Measurements from ENCODE around the gene KLHL12. TPM values are rescaled to one million over a fixed set of nuclear protein-coding genes. Genes with fewer than 3 reads are reported as not detected.

Gene KLHL12
- total RNA-seq, 1 donor, result 23.2 TPM

DNA sequence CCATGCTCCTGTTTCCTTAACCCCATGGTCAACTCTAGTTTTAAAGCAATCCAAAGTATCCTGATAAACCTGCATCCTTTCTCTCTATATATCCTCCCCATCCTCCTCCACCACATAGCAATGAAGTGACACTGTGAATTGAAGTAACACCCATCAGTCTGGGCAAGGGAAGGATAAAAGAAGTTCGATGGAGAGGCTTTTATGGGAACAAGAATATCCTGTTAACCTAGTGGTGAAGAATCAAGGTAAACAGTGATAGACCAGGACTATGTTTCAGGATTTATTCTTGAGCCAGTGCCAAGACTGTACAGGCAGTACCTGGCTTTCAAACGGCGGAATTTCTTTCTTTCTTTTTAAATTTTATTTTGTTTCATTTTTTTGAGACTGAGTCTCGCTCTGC, 55.7 kb downstream of the KLHL12 start:
- no peak for DNase-seq (ENCODE audit: insufficient read length, low spot score, missing footprints)
- H3K4me3 ChIP-seq (ENCODE audit: insufficient read depth, low read length), result no peak overlapping the region
- H3K27me3 ChIP-seq (ENCODE audit: insufficient read depth, low read length), result no peaks in the 10 kb centered on the region
- H2AFZ ChIP-seq (ENCODE audit: low read length), result no peak overlapping the region
- H3K9me3 ChIP-seq (ENCODE audit: low read depth, low read length), result no peaks in the 10 kb centered on the region
- no peak overlapping the region for H3K4me2 ChIP-seq (ENCODE audit: insufficient read depth, low read length)
- H4K20me1 ChIP-seq (ENCODE audit: insufficient read depth, low read length), result no peaks in the 10 kb centered on the region
- no peaks in the 10 kb centered on the region for H3K4me1 ChIP-seq (ENCODE audit: insufficient read depth, low read length)
- no peaks in the 10 kb centered on the region for H3K36me3 ChIP-seq (ENCODE audit: insufficient read depth, low read length)
- H3K79me2 ChIP-seq (ENCODE audit: insufficient read depth, low read length), result no peaks in the 10 kb centered on the region
- H3K27ac ChIP-seq (ENCODE audit: low read depth, low read length), result no peak overlapping the region
- no peak for TF ChIP-seq CTCF (IDR thresholded peaks at IDR 0.05; ENCODE audit: extremely low read depth, low read depth, low read length)

DNA sequence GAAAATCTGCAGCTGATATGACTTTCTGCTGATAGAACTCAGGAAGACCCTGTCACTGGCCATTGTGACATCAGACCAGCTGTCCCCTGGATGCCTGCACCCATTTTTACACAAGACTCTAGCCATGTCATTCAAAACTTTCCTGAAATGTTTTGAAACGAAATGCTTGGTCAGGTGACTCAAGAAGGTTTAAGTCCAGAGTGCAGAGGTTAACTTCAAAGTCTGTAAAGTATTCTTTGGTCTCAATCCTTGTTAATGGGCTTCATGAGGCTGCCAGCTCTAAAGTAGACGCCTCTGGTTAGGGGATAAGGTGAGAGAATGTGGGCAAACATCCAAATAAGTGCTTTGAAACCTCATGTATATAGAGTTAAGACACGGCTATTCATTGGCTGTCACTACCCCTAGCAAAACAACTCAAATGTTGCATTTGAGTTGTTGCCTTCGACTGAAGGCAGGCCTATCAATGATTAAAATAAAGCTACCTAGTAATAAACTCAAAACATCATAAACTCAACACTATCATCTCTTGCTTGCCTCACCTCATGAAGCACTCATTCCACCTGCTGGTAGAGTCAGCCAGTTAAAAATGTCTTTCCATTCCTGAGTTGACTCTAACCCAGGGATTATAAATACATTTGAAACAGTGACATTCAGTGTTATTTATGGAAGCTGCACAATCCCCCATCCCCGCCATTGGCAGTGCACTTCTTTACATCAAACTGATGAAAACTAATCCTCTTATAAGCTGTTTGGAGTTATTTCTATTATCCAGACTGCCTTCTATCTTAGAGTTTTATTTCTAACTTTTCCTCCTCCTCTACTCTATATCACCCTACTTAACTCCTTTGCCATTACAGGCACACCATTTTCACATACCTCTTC, 64.1 kb downstream of the KLHL12 start:
- H3K27me3 ChIP-seq (ENCODE audit: insufficient read depth, low read length), result no peaks in the 10 kb centered on the region
- H3K4me1 ChIP-seq (ENCODE audit: insufficient read depth, low read length), result peaks cover 8% of the 10 kb centered on the region
- no peak for TF ChIP-seq CTCF (IDR thresholded peaks at IDR 0.05; ENCODE audit: extremely low read depth, low read depth, low read length)
- no peaks in the 10 kb centered on the region for H3K9me3 ChIP-seq (ENCODE audit: low read depth, low read length)
- no peak overlapping the region for H3K4me3 ChIP-seq (ENCODE audit: insufficient read depth, low read length)
- no peak overlapping the region for H3K4me2 ChIP-seq (ENCODE audit: insufficient read depth, low read length)
- H2AFZ ChIP-seq (ENCODE audit: low read length), result no peak overlapping the region
- DNase-seq (ENCODE audit: insufficient read length, low spot score, missing footprints), result no peak
- no peaks in the 10 kb centered on the region for H3K79me2 ChIP-seq (ENCODE audit: insufficient read depth, low read length)
- no peak overlapping the region for H3K27ac ChIP-seq (ENCODE audit: low read depth, low read length)
- H4K20me1 ChIP-seq (ENCODE audit: insufficient read depth, low read length), result no peaks in the 10 kb centered on the region
- no peaks in the 10 kb centered on the region for H3K36me3 ChIP-seq (ENCODE audit: insufficient read depth, low read length)

DNA sequence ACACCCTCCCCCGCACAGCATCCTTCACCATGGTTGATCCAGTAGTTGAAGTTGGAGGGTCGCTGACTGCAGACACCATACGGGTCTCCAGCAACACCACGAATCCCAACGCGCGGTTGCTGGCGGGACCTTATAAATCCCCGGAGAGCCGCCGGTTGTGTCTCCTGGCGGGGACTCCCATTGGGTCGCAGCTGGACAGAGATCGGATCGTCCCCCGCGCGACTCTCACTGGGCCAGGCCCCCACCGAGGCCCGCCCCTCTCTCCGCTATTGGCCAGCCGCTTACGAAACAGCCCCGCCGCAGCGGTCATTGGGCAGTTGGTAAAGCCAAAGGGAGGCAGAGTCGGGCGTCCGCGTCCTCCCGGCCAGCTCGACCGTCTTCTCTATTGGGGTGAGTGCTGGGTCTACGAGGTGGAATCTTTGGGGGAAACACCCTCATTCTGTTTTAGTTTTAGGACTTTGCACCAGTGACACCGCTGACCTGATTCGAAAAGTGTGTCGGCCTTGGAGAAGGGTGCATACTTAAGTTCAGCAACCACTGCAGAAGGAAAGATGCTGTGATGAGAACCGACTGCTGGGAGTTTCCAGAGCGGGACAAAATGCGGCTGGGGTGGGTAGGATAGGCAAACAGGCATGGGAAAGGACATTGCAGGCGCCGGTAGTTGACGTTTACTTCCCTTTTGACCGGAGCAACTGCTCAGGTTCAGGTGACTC, 65.5 kb downstream of the KLHL12 start:
- H4K20me1 ChIP-seq (ENCODE audit: insufficient read depth, low read length), result no peaks in the 10 kb centered on the region
- no peak overlapping the region for H3K27ac ChIP-seq (ENCODE audit: low read depth, low read length)

More for the DNA sequence above, 65.5 kb downstream of the KLHL12 start:
- DNase-seq (ENCODE audit: insufficient read length, low spot score, missing footprints), result peak; percentile 98
- H3K4me3 ChIP-seq (ENCODE audit: insufficient read depth, low read length), result peak overlapping the region; percentile 83
- H3K27me3 ChIP-seq (ENCODE audit: insufficient read depth, low read length), result no peaks in the 10 kb centered on the region
- H3K4me2 ChIP-seq (ENCODE audit: insufficient read depth, low read length), result peak overlapping the region; percentile 99
- H3K79me2 ChIP-seq (ENCODE audit: insufficient read depth, low read length), result no peaks in the 10 kb centered on the region
- H3K36me3 ChIP-seq (ENCODE audit: insufficient read depth, low read length), result no peaks in the 10 kb centered on the region
- TF ChIP-seq CTCF (IDR thresholded peaks at IDR 0.05; ENCODE audit: extremely low read depth, low read depth, low read length), result no peak
- peak overlapping the region; percentile 99 for H2AFZ ChIP-seq (ENCODE audit: low read length)
- H3K4me1 ChIP-seq (ENCODE audit: insufficient read depth, low read length), result peaks cover 8% of the 10 kb centered on the region
- H3K9me3 ChIP-seq (ENCODE audit: low read depth, low read length), result no peaks in the 10 kb centered on the region
